Activated T-helper 9 cell treated with anti-CD3 and anti-CD28 coated beads, Interleukin-2, amount 50 U/mL, for 16 hours (primary cell): ENCODE results near the gene DNAJC16.

Experiments used
- DNase-seq: peaks from one replicate; pipeline ENCODE4 v3.0.0-alpha.2; 2020; ENCODE audit warnings: low read depth

The DNAJC16 gene

DNA sequence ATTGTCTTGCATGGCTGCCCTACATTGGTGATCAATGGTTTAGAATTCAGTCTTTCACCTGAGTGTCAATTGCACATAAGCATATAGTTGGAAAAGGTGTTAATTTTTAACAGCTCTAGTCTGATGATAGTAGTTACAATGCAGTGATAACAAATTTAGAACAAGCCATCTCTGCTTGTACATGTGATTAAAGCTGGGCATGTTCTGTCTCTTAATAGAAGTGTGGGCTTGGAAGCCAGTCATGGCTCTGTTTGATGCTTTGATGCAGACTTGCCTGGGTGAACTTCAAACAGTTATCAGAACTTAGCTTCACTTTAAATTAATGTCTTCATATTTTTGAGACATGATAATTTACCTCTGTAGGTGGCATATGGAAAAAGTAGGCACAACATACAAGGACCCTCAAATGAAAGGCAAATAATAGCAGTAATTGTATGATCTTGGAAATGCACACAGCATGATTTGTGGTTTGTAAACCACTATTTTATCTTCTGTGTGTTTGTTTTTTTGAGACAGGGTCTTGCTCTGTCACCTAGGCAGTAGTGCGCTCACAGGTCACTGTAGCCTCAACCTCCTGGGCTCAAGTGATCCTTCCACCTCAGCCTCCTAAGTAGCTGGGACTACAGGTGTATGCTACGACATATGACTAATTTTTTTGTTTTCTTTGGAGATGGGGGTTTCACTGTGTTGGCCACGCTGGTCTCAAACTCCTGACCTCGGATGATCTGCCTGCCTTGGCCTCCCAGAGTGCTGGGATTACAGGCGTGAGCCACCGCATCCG is 94.4 kb downstream of the DNAJC16 start:
- DNase-seq: no peak

DNA sequence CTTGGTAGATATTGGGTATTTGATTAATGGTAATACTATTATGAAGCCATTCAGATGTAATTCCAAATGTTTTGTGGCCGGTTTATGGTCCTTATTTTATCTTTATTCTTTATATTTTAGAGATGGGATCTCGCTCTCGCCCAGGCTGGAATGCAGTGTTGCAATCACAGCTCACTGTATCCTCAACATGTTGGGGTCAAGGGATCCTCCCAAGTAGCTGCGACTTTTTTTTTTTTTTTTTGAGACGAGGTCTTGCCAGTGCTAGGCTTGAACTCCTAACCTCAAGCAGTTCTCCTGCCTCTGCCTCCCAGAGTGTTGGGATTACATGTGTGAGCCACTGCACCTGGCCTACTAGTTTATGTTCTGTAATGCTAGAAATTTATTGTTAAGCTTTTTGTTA is 95.3 kb downstream of the DNAJC16 start:
- no peak for DNase-seq

DNA sequence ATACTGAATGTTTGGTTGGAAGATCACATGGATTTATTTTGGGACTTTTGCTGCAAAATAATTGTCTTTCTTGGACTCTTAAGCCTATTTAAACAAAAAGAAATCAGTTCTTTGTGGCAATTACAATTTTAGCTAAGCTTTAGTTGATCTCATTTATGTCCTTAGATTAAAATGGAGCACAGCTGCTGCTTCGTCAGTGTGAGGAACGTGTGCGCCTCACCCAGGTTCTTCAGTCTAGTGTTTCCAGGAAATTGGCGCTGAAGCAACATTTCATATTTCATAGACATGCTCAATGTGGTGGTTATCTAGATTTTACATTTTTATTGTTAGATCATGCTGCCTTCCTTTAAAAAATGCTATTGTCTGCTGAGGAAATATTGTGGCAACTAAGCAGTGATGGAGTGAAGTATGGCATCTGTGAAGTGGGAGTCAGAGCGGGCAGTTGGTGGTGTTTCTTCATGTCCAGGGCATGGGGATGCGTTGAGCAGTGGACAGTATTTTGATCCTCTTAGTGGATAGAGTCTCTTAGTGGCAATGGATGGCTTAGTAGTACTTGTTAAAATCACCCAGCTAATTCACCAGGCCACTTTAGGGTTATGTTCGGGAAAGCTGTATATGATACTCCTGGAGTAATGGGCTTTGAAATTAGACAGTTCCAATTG is 96.2 kb downstream of the DNAJC16 start:
- no peak for DNase-seq

DNA sequence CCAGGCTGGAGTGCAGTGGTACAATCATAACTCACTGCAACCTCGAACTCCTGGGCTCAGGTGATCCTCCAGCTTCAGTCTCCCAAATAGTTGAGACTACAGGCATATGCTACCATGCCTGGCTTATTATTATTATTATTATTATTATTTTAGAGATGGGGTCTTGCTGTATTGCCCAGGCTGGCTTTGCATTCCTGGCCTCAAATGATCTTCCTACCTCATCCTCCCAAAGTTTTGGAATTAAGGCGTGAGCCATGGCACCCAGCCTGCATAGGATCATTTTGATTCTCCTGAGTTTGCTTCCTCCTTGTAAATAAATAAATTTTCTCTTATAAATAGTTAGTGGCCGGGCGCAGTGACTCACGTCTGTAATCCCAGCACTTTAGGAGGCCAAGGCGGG is 96.8 kb downstream of the DNAJC16 start:
- no peak for DNase-seq

DNA sequence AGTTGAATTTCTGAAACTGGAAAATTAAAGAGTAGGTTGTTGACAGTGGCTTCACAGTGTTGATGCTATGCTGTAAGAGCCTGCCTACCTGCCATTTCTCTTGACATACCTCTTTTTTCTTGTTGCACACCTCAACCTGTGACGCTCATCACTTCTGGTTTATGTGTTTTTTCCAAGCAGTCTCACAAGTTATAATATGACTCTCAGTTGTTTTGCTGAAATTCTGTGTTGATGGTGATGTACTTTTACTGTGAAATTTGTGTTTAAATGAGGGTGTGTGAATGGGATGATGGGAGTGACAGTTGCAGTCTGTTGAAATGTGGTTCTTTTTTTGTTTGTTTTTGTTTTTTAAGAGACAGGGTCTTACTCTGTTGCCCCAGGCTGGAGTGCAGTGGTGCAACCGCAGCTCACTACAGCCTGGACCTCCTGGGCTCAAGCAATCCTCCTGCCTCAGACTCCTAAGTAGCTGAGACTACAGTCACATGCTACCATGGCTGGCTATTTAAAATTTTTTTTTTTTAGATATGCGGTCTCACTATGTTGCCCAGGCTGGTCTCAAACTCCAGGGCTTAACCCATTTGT is 97.6 kb downstream of the DNAJC16 start:
- DNase-seq: no peak

DNA sequence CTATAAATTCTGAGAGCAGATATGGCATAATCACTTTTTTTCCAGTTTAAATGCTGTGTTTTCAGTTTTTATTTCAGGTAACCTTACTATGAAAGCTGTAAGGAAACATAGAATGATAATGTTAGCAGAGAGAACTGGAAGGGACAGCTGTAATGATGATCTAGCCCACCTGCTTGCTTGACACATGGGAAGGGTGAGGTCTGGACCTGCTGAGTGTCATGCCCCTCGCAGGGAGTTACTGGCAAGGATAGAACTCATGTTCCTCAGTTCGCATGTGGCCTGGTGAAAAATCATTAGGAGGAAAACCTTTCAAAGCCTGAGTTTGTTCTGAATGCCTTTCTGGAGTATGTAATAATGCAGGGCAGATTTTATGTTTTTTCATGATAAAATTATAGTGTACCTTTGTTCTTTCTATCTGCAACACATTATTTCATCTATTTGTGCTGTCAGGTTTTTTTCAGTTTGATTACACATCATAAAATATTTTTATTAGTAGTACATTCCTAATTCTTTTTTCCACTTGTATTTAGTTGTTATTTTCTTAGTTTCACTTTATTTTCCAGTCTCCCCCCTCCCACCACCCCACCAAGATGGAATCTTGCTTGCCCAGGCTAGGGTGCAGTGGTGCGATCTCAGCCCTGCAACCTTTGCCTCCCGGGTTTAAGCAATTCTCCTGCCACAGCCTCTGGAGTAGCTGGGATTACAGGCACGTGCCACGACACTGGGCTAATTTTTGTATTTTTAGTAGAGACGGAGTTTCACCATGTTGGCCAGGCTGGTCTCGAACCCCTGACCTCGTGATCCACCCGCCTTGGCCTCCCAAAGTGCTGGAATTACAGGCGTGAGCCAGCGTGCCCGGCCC is 98.6 kb downstream of the DNAJC16 start:
- DNase-seq: no peak
